Measurements from ENCODE around the gene MYO16.

Gene MYO16

DNA sequence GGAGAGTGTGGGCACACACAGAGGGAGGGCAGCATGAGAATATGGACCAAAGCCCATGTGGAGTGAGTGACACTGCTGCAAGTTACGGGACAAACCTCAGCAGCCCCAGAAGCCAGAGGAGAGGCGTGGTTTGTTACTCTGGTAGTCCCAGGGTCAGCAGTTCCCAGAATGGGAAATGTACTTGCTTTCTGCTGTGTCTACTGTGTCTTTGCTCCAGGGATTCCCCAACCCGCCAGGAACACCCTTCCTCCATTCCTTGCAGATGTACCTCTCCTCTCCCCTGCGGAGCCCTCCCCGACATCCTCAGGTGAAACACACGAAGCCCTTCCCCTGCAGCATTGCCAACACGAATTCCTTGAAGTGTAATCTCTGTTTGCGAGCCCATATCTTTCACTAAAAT lies 47.2 kb downstream of the MYO16 start (continued):
- TF ChIP-seq, protein P1, sequence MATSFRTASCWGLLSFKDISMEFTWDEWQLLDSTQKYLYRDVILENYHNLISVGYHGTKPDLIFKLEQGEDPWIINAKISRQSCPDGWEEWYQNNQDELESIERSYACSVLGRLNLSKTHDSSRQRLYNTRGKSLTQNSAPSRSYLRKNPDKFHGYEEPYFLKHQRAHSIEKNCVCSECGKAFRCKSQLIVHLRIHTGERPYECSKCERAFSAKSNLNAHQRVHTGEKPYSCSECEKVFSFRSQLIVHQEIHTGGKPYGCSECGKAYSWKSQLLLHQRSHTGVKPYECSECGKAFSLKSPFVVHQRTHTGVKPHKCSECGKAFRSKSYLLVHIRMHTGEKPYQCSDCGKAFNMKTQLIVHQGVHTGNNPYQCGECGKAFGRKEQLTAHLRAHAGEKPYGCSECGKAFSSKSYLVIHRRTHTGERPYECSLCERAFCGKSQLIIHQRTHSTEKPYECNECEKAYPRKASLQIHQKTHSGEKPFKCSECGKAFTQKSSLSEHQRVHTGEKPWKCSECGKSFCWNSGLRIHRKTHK (tag by site-specific recombination; IDR thresholded peaks at IDR 0.05): no peak
- no peak for TF ChIP-seq MEIS1 (CRISPR knock-in tag; IDR thresholded peaks at IDR 0.05; ENCODE audit: borderline replicate concordance)
- no peak for TF ChIP-seq ZNF341 (tag by site-specific recombination; IDR thresholded peaks at IDR 0.05; ENCODE audit: low read depth)
- TF ChIP-seq ZNF747 (tag by site-specific recombination; IDR thresholded peaks at IDR 0.05): no peak

DNA sequence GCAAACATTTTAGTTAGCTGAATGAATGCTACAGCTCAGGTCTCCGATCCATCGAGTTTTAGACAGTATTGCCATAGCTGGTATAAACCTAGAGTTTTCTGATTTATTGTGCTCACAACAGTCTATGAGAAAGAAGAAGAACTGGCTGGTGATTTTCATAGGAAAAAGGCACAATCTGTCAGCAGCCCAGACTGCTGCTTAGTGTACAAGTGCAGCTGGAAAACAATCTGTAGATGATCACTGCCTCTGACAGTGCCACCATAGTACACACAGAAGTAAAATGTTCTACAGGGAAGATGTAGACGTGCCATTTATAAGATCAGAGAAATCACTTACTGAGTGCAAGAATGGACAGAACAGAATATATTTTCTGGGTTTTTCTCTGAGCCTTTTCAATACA lies 48.4 kb downstream of the MYO16 start:
- ChIA-PET POLR2A (no interaction called here), CTCF (no interaction called here)
- no peaks in the 10 kb centered on the region for H3K36me3 ChIP-seq (ENCODE audit: control insufficient read depth in 2 of 2, insufficient read depth in 1 of 2, low read length in 2 of 2)
- no peaks in the 10 kb centered on the region for H3K4me1 ChIP-seq (ENCODE audit: control insufficient read depth, insufficient read depth, low read length)
- H3K4me3 ChIP-seq (ENCODE audit: low read depth, low read length): no peak overlapping the region
- TF ChIP-seq ZNF785 (tag by site-specific recombination; IDR thresholded peaks at IDR 0.05): no peak
- TF ChIP-seq ZNF138 (tag by site-specific recombination; IDR thresholded peaks at IDR 0.05; ENCODE audit: borderline replicate concordance): no peak
- no peak for TF ChIP-seq ZNF366 (tag by site-specific recombination; conservative IDR thresholded peaks at IDR 0.05)
- TF ChIP-seq, protein P2, sequence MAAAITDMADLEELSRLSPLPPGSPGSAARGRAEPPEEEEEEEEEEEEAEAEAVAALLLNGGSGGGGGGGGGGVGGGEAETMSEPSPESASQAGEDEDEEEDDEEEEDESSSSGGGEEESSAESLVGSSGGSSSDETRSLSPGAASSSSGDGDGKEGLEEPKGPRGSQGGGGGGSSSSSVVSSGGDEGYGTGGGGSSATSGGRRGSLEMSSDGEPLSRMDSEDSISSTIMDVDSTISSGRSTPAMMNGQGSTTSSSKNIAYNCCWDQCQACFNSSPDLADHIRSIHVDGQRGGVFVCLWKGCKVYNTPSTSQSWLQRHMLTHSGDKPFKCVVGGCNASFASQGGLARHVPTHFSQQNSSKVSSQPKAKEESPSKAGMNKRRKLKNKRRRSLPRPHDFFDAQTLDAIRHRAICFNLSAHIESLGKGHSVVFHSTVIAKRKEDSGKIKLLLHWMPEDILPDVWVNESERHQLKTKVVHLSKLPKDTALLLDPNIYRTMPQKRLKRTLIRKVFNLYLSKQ (tag by site-specific recombination; IDR thresholded peaks at IDR 0.05; ENCODE audit: borderline replicate concordance): no peak
- no peak for TF ChIP-seq ZNF423 (tag by site-specific recombination; IDR thresholded peaks at IDR 0.05)
- TF ChIP-seq HOXA7 (CRISPR knock-in tag; IDR thresholded peaks at IDR 0.05; ENCODE audit: borderline replicate concordance): no peak
- TF ChIP-seq, protein P3, sequence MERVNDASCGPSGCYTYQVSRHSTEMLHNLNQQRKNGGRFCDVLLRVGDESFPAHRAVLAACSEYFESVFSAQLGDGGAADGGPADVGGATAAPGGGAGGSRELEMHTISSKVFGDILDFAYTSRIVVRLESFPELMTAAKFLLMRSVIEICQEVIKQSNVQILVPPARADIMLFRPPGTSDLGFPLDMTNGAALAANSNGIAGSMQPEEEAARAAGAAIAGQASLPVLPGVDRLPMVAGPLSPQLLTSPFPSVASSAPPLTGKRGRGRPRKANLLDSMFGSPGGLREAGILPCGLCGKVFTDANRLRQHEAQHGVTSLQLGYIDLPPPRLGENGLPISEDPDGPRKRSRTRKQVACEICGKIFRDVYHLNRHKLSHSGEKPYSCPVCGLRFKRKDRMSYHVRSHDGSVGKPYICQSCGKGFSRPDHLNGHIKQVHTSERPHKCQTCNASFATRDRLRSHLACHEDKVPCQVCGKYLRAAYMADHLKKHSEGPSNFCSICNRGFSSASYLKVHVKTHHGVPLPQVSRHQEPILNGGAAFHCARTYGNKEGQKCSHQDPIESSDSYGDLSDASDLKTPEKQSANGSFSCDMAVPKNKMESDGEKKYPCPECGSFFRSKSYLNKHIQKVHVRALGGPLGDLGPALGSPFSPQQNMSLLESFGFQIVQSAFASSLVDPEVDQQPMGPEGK (tag by site-specific recombination; IDR thresholded peaks at IDR 0.05): no peak
- H3K27ac ChIP-seq (ENCODE audit: extremely low read depth, low read depth, low read length): no peak overlapping the region
- H3K9me3 ChIP-seq (ENCODE audit: control insufficient read depth, insufficient read depth, low read depth, low read length): no peaks in the 10 kb centered on the region

DNA sequence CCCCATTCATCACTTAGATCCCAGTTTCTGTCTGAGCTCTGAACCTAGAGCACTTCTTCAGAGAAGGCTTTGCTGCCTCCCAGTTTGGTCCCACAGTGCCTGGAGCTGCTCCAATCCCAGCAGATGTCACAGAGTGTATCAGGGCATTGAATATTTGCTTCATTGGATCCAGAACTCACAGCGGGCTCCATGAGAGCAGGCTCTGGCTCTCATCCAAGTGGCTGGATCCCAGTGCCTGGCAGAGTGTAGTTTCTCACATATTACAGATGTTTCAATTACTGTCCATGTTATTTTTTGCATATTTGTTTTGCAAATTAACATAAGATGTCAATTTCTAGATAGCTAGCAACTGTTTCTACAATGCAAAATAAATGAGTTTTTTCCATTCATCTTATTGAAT lies 50.6 kb downstream of the MYO16 start:
- Histone ChIP-seq H3K27ac (ENCODE audit: extremely low read depth, low read depth, low read length) (no peak overlapping the region), H3K4me1 (ENCODE audit: control insufficient read depth, insufficient read depth, low read length) (no peaks in the 10 kb centered on the region), H3K9me3 (ENCODE audit: control insufficient read depth, insufficient read depth, low read depth, low read length) (no peaks in the 10 kb centered on the region), H3K4me3 (ENCODE audit: low read depth, low read length) (no peak overlapping the region), H3K36me3 (ENCODE audit: control insufficient read depth in 2 of 2, insufficient read depth in 1 of 2, low read length in 2 of 2) (no peaks in the 10 kb centered on the region)
- ChIA-PET POLR2A (no interaction called here), CTCF (interaction anchor here (0.7 kb wide), 1 partner anchor 216 kb away, joined by 3 read pairs; no protein-coding TSS in a partner anchor)
- TF ChIP-seq ZNF366 (tag by site-specific recombination; conservative IDR thresholded peaks at IDR 0.05) (no peak), ZNF138 (tag by site-specific recombination; IDR thresholded peaks at IDR 0.05; ENCODE audit: borderline replicate concordance) (no peak), EGR2 (tag by site-specific recombination; IDR thresholded peaks at IDR 0.05; ENCODE audit: low read depth) (no peak), ZFP69B (tag by site-specific recombination; IDR thresholded peaks at IDR 0.05) (no peak), ZNF2 (tag by site-specific recombination; IDR thresholded peaks at IDR 0.05) (no peak), ZNF426 (tag by site-specific recombination; IDR thresholded peaks at IDR 0.05) (no peak)

DNA sequence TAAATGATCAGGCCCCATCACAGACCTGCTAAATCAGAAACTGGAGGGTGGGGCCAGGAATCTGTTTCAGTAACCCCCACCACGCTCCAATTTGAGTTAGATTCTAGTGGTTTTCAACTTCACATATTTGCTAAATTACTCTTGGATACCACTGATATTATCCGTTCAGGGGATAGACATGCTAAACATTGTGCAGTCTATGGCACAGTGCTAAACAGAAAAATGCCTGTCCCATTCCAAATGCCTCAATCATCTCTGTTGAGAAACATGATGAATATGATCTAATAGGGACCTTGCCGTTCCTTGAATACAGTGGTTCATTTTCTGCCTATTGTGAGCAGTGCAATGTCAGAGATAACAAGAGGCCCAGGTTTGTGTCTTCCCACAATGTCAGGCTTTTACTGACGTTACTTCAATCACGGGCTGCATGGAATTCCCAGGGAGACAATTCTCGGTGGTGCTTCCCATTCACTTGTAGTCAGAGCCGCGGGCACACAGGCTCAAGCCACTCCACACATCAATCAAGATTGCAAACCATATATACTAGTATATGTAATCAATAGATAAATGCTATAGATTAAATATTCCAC lies 52.7 kb downstream of the MYO16 start:
- POLR2A ChIA-PET: no interaction called here

More for the DNA sequence above, 52.7 kb downstream of the MYO16 start:
- H3K9me3 ChIP-seq (ENCODE audit: control insufficient read depth, insufficient read depth, low read depth, low read length): no peaks in the 10 kb centered on the region
- TF ChIP-seq IKZF3 (tag by site-specific recombination; IDR thresholded peaks at IDR 0.05): no peak
- no peak for TF ChIP-seq ZNF416 (tag by site-specific recombination; IDR thresholded peaks at IDR 0.05)
- no peak for TF ChIP-seq PRDM1 (tag by site-specific recombination; IDR thresholded peaks at IDR 0.05)
- TF ChIP-seq TCF7L2 (IDR thresholded peaks at IDR 0.05; ENCODE audit: borderline replicate concordance, low read depth, low read length): no peak
- no peak for TF ChIP-seq GLI4 (tag by site-specific recombination; IDR thresholded peaks at IDR 0.05)
- H3K4me3 ChIP-seq (ENCODE audit: low read depth, low read length): no peak overlapping the region
- no peaks in the 10 kb centered on the region for H3K36me3 ChIP-seq (ENCODE audit: control insufficient read depth in 2 of 2, insufficient read depth in 1 of 2, low read length in 2 of 2)
- CTCF ChIA-PET: no interaction called here
- no peak overlapping the region for H3K27ac ChIP-seq (ENCODE audit: extremely low read depth, low read depth, low read length)
- no peaks in the 10 kb centered on the region for H3K4me1 ChIP-seq (ENCODE audit: control insufficient read depth, insufficient read depth, low read length)

Measured in HEK293 (cell line).